Measurements from ENCODE around the gene TEKT2.

TEKT2 gene

GRCh38 chr1:36136535-36136934, 52.6 kb downstream of the TEKT2 start:
- no peak overlapping the region for H3K14ac ChIP-seq (ENCODE audit: low read length in 2 of 2)
- H3K23ac ChIP-seq (ENCODE audit: low read length in 2 of 2), result no peak overlapping the region
- H3K79me1 ChIP-seq (replicated peaks; ENCODE audit: low read length, poor library complexity, severe bottlenecking), result peaks cover 23% of the 10 kb centered on the region
- H2BK12ac ChIP-seq (ENCODE audit: low read length in 2 of 2), result no peak overlapping the region
- H2AK5ac ChIP-seq (ENCODE audit: low read length, severe bottlenecking), result no peak overlapping the region
- 85% methylated on average over 1 of the region's 1 CpG for WGBS
- H2BK5ac ChIP-seq (ENCODE audit: low read depth, low read length, poor library complexity, severe bottlenecking), result no peak overlapping the region
- H2BK120ac ChIP-seq (ENCODE audit: low read depth, low read length), result no peak overlapping the region
- no peak overlapping the region for H4K91ac ChIP-seq (ENCODE audit: low read length)
- DNase-seq, result peak; percentile 30
- no peak overlapping the region for H3K4ac ChIP-seq (ENCODE audit: low read depth in 1 of 2, low read length in 2 of 2)
- peak overlapping the region; percentile 75 for H3K9ac ChIP-seq (ENCODE audit: low read length)
- no peak overlapping the region for H4K8ac ChIP-seq (ENCODE audit: low read length)
- H3K27me3 ChIP-seq (ENCODE audit: control insufficient read depth in 1 of 2, insufficient read depth in 1 of 2, low read length in 2 of 2), result no peaks in the 10 kb centered on the region
- H3K18ac ChIP-seq (ENCODE audit: low read depth in 1 of 2, low read length in 2 of 2), result no peak overlapping the region
- peaks cover 13% of the 10 kb centered on the region for H3K4me1 ChIP-seq (ENCODE audit: control insufficient read depth, insufficient read depth, low read depth, low read length)
- H3K36me3 ChIP-seq (ENCODE audit: control insufficient read depth in 1 of 2, insufficient read depth in 2 of 2, low read depth in 1 of 2, low read length in 2 of 2), result peaks cover 20 to 34% of the 10 kb centered on the region in 2 experiments
- H3K4me2 ChIP-seq (ENCODE audit: low read length, poor library complexity, severe bottlenecking), result no peak overlapping the region
- H3K9me3 ChIP-seq (ENCODE audit: control insufficient read depth, low read length), result no peaks in the 10 kb centered on the region
- no peak overlapping the region for H3K27ac ChIP-seq (ENCODE audit: low read length, poor library complexity, severe bottlenecking)
- peak overlapping the region in 1 of 2 experiments; percentile 17 for H3K4me3 ChIP-seq (ENCODE audit: insufficient read depth in 1 of 2, low read depth in 1 of 2, low read length in 2 of 2)
- no peak overlapping the region for H2BK15ac ChIP-seq (ENCODE audit: low read depth, poor library complexity, severe bottlenecking)
- no peak overlapping the region for H2AFZ ChIP-seq (ENCODE audit: low read depth, low read length)

DNA sequence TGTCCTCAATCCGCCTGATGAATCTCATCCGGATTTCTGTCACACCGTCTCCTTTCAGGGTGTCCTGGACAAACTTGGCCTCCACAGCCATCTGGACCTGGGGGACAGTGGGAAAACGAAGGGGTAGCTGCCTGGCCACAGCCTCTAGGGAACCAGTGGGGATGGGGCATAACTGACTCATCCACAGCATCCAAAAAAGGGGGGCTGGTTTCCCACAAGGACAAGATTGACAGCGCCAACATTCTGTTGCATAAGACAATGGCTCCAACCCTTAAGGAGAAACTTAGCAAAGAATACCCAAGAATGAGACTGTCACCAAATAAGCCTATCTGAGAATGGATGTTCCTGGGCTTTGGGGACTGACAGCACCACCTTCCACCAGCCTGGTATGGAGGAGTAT, 53.3 kb downstream of the TEKT2 start:
- Histone ChIP-seq H3K23ac (ENCODE audit: low read length in 2 of 2) (no peak overlapping the region), H2AFZ (ENCODE audit: low read depth, low read length) (no peak overlapping the region), H3K27ac (ENCODE audit: low read length, poor library complexity, severe bottlenecking) (no peak overlapping the region), H3K14ac (ENCODE audit: low read length in 2 of 2) (no peak overlapping the region), H2BK5ac (ENCODE audit: low read depth, low read length, poor library complexity, severe bottlenecking) (no peak overlapping the region), H4K91ac (ENCODE audit: low read length) (no peak overlapping the region), H3K9ac (ENCODE audit: low read length) (peak overlapping the region; percentile 59), H4K8ac (ENCODE audit: low read length) (no peak overlapping the region), H2BK120ac (ENCODE audit: low read depth, low read length) (no peak overlapping the region), H2BK12ac (ENCODE audit: low read length in 2 of 2) (no peak overlapping the region), H3K27me3 (ENCODE audit: control insufficient read depth in 1 of 2, insufficient read depth in 1 of 2, low read length in 2 of 2) (no peaks in the 10 kb centered on the region), H3K4me3 (ENCODE audit: insufficient read depth in 1 of 2, low read depth in 1 of 2, low read length in 2 of 2) (no peak overlapping the region), H3K9me3 (ENCODE audit: control insufficient read depth, low read length) (no peaks in the 10 kb centered on the region), H3K79me1 (replicated peaks; ENCODE audit: low read length, poor library complexity, severe bottlenecking) (peaks cover 23% of the 10 kb centered on the region), H3K4me1 (ENCODE audit: control insufficient read depth, insufficient read depth, low read depth, low read length) (peaks cover 13% of the 10 kb centered on the region), H3K4ac (ENCODE audit: low read depth in 1 of 2, low read length in 2 of 2) (no peak overlapping the region), H2BK15ac (ENCODE audit: low read depth, poor library complexity, severe bottlenecking) (no peak overlapping the region), H2AK5ac (ENCODE audit: low read length, severe bottlenecking) (no peak overlapping the region), H3K4me2 (ENCODE audit: low read length, poor library complexity, severe bottlenecking) (no peak overlapping the region), H3K36me3 (ENCODE audit: control insufficient read depth in 1 of 2, insufficient read depth in 2 of 2, low read depth in 1 of 2, low read length in 2 of 2) (peaks cover 20 to 34% of the 10 kb centered on the region in 2 experiments), H3K18ac (ENCODE audit: low read depth in 1 of 2, low read length in 2 of 2) (no peak overlapping the region)
- 92% methylated on average over 5 of the region's 5 CpGs for WGBS
- DNase-seq, result no peak

- Histone ChIP-seq H3K4me2 (ENCODE audit: low read length, poor library complexity, severe bottlenecking) (no peak overlapping the region), H3K18ac (ENCODE audit: low read depth in 1 of 2, low read length in 2 of 2) (no peak overlapping the region), H2AK5ac (ENCODE audit: low read length, severe bottlenecking) (no peak overlapping the region), H3K23ac (ENCODE audit: low read length in 2 of 2) (no peak overlapping the region), H3K4me3 (ENCODE audit: insufficient read depth in 1 of 2, low read depth in 1 of 2, low read length in 2 of 2) (no peak overlapping the region), H3K27ac (ENCODE audit: low read length, poor library complexity, severe bottlenecking) (no peak overlapping the region), H3K14ac (ENCODE audit: low read length in 2 of 2) (no peak overlapping the region), H2BK15ac (ENCODE audit: low read depth, poor library complexity, severe bottlenecking) (no peak overlapping the region), H3K36me3 (ENCODE audit: control insufficient read depth in 1 of 2, insufficient read depth in 2 of 2, low read depth in 1 of 2, low read length in 2 of 2) (peaks cover 20 to 34% of the 10 kb centered on the region in 2 experiments), H2BK12ac (ENCODE audit: low read length in 2 of 2) (no peak overlapping the region), H2AFZ (ENCODE audit: low read depth, low read length) (no peak overlapping the region), H2BK5ac (ENCODE audit: low read depth, low read length, poor library complexity, severe bottlenecking) (no peak overlapping the region), H3K27me3 (ENCODE audit: control insufficient read depth in 1 of 2, insufficient read depth in 1 of 2, low read length in 2 of 2) (no peaks in the 10 kb centered on the region), H4K91ac (ENCODE audit: low read length) (no peak overlapping the region), H3K4me1 (ENCODE audit: control insufficient read depth, insufficient read depth, low read depth, low read length) (peaks cover 13% of the 10 kb centered on the region), H3K9me3 (ENCODE audit: control insufficient read depth, low read length) (no peaks in the 10 kb centered on the region), H3K9ac (ENCODE audit: low read length) (peak overlapping the region; percentile 59), H4K8ac (ENCODE audit: low read length) (no peak overlapping the region), H2BK120ac (ENCODE audit: low read depth, low read length) (no peak overlapping the region), H3K4ac (ENCODE audit: low read depth in 1 of 2, low read length in 2 of 2) (no peak overlapping the region), H3K79me1 (replicated peaks; ENCODE audit: low read length, poor library complexity, severe bottlenecking) (peaks cover 23% of the 10 kb centered on the region)
- no peak for DNase-seq
- WGBS, result 95% methylated on average over 2 of the region's 3 CpGs
Measured at GRCh38 chr1:36137776-36138175, 53.9 kb downstream of the TEKT2 start.

Measured in mesenchymal stem cell (in vitro differentiated cells and primary cell).